Sigmoid colon (tissue), 7 donors: ENCODE data around the gene IL17REL. TPM values are rescaled to one million over a fixed set of nuclear protein-coding genes. Genes with fewer than 3 reads are reported as not detected.

Experiments used
- DNase-seq: peaks from one replicate; pipeline ENCODE4 v3.0.0-alpha.2; 2019
- H3K27ac ChIP-seq, 4 donors: fragments of 200-600 bp; sonication (generic); one replicate each; pipeline ENCODE4 v1.5.1; 2016 to 2019; ENCODE audit warnings: mild to moderate bottlenecking in 1 of 4
- H3K27me3 ChIP-seq, 3 donors: fragments of 200-600 bp; sonication (generic); one replicate each; pipeline ENCODE4 v1.5.1; 2019; ENCODE audit warnings: mild to moderate bottlenecking in 1 of 3
- H3K36me3 ChIP-seq, 4 donors: fragments of 200-600 bp; sonication (generic); one replicate each; pipeline ENCODE4 v1.5.1; 2016 to 2019
- H3K4me1 ChIP-seq, 4 donors: fragments of 200-600 bp; sonication (generic); one replicate each; pipeline ENCODE4 v1.5.1; 2017 to 2019
- H3K4me3 ChIP-seq, 4 donors: fragments of 200-600 bp; sonication (generic); one replicate each; pipeline ENCODE4 v1.5.1; 2017 to 2019; ENCODE audit warnings: mild to moderate bottlenecking in 2 of 4, moderate library complexity in 1 of 4
- H3K9me3 ChIP-seq, 4 donors: fragments of 200-600 bp in 3 of 4; sonication (generic) in 3 of 4; one replicate each; pipeline versions ENCODE4 v1.5.1 to v1.6.1; 2013 to 2019
- EP300 ChIP-seq, 4 donors: sonication (generic); formaldehyde crosslinking; IDR thresholded peaks; one replicate each; pipeline ENCODE4 v1.6.1; 2017; ENCODE audit warnings: antibody characterized with exemption in 4 of 4
- POLR2A ChIP-seq, 2 donors: fragments of 450-650 bp; IDR thresholded peaks; one replicate each; pipeline ENCODE4 v1.6.1; 2016; ENCODE audit warnings: antibody characterized with exemption in 2 of 2, mild to moderate bottlenecking in 2 of 2, moderate library complexity in 2 of 2
- POLR2AphosphoS5 ChIP-seq, 4 donors: sonication (generic); formaldehyde crosslinking; IDR thresholded peaks; one replicate each; pipeline ENCODE4 v1.6.1; 2017; ENCODE audit warnings: antibody characterized with exemption in 4 of 4
- WGBS, 2 donors: extraction: QIAGEN DNeasy Blood & Tissue Kit; methylation state at CpG; one replicate each; pipeline ENCODE4 v1.1.7; 2013; 5-methylcytosine and 5-hydroxymethylcytosine counted together
- intact Hi-C: fragments of 100-400 bp; cut with DNase I; formaldehyde crosslinking; loops from one replicate; pipeline ENCODE4 v1.15.1; 2023
- polyA plus RNA-seq, 3 donors: library from polyadenylated mRNA; stranded (reverse); fragments of 200-250 nt; gene quantifications; one replicate each; pipeline ENCODE4 v1.2.3, GENCODE V29; 2013
- total RNA-seq, 4 donors: library from RNA; depleted of rRNA; stranded (reverse); fragments of >200 nt; gene quantifications; one replicate each; pipeline ENCODE4 v1.1.0, GENCODE V29; 2016
- TF ChIP-seq, protein P1 (sequence below), 4 experiments: fragments of 450-650 bp in 3 of 4; fragments of 200-600 bp in 1 of 4; IDR thresholded peaks; one replicate each; pipeline ENCODE4 v1.5.1; 2016 to 2019; ENCODE audit warnings: antibody characterized with exemption in 4 of 4, mild to moderate bottlenecking in 3 of 4, moderate library complexity in 2 of 4
- donor health status: healthy with polysubstance abuse.
- donor health status: Bipolar disorder and iron deficiency.
- donor health status: healthy.

IL17REL gene
- total and polyA plus RNA-seq, 7 donors = 1.6 TPM; not detected in 6

GRCh38 chr22:49968831-49969661 is 43.5 kb downstream of the IL17REL start:
- intact Hi-C loops = loop anchor here (10.0 kb wide), 1 partner anchor 216 kb away; the partner anchor contains the start of gene TRABD

DNA sequence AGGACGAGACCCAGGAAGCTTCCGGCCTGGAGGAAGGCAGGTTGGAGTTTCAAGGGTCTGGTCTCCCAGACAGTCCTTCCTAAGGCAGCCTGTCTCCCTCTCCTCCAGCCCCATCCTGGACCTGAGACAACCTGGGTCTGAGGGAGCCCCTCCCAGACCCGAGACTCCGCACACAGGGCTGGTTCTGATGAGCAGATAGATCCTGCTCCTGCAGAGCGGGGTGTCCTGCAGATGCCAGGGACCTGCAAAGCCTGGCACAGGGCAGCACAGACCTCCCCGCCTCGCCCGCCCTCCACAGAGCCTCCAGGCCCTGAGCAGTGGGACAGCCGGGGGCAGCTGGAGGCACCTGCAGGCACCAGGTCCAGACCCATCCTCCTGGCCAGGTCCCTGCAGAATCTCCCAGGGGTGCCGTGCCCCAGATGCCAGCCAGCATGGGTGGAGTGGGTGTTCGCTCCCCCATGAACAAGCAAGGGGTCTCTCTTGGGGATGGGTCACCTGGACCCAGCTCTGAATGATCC is 44.2 kb downstream of the IL17REL start:
- H3K27me3 ChIP-seq = no peaks in the 10 kb centered on the region
- peak overlapping the region; percentile 82 to 96 (median 90) for H3K27ac ChIP-seq
- intact Hi-C loops = loop anchor here (10.0 kb wide), 1 partner anchor 216 kb away; the partner anchor contains the start of gene TRABD
- H3K4me3 ChIP-seq = no peak overlapping the region
- TF ChIP-seq EP300 (IDR thresholded peaks at IDR 0.05) (no peak), POLR2A (IDR thresholded peaks at IDR 0.05) (no peak), POLR2AphosphoS5 (IDR thresholded peaks at IDR 0.05) (no peak)
- TF ChIP-seq, protein P1, sequence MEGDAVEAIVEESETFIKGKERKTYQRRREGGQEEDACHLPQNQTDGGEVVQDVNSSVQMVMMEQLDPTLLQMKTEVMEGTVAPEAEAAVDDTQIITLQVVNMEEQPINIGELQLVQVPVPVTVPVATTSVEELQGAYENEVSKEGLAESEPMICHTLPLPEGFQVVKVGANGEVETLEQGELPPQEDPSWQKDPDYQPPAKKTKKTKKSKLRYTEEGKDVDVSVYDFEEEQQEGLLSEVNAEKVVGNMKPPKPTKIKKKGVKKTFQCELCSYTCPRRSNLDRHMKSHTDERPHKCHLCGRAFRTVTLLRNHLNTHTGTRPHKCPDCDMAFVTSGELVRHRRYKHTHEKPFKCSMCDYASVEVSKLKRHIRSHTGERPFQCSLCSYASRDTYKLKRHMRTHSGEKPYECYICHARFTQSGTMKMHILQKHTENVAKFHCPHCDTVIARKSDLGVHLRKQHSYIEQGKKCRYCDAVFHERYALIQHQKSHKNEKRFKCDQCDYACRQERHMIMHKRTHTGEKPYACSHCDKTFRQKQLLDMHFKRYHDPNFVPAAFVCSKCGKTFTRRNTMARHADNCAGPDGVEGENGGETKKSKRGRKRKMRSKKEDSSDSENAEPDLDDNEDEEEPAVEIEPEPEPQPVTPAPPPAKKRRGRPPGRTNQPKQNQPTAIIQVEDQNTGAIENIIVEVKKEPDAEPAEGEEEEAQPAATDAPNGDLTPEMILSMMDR (IDR thresholded peaks at IDR 0.05) = no peak
- peaks cover 2 to 68% (median 65%) of the 10 kb centered on the region in 4 donors for H3K4me1 ChIP-seq
- H3K9me3 ChIP-seq = no peaks in the 10 kb centered on the region
- DNase-seq = no peak
- 90 to 94% methylated on average over 11 of the region's 11 CpGs for WGBS, 2 donors
- peaks cover 3 to 16% (median 8%) of the 10 kb centered on the region in 4 donors for H3K36me3 ChIP-seq

More at GRCh38 chr22:49968831-49969661, 43.5 kb downstream of the IL17REL start:
- Histone ChIP-seq H3K27me3 (no peaks in the 10 kb centered on the region), H3K9me3 (no peaks in the 10 kb centered on the region), H3K4me3 (no peak overlapping the region), H3K36me3 (peaks cover 0 to 9% (median 3%) of the 10 kb centered on the region in 4 donors), H3K27ac (peak overlapping the region; percentile 76 to 95 (median 86)), H3K4me1 (peaks cover 2 to 61% (median 58%) of the 10 kb centered on the region in 4 donors)
- TF ChIP-seq POLR2A (IDR thresholded peaks at IDR 0.05) (no peak), EP300 (IDR thresholded peaks at IDR 0.05) (no peak), POLR2AphosphoS5 (IDR thresholded peaks at IDR 0.05) (no peak)
- TF ChIP-seq, protein P1 (IDR thresholded peaks at IDR 0.05) = no peak
- DNase-seq = peak; percentile 71
- 94 to 97% methylated on average over 16 of the region's 16 CpGs for WGBS, 2 donors

GRCh38 chr22:49967706-49968208 is 44.8 kb downstream of the IL17REL start:
- peaks cover 2 to 74% (median 71%) of the 10 kb centered on the region in 4 donors for H3K4me1 ChIP-seq
- H3K36me3 ChIP-seq = peaks cover 9 to 22% (median 14%) of the 10 kb centered on the region in 4 donors
- peak; percentile 83 for DNase-seq
- peak overlapping the region in 2 of 4 donors; percentile 19 to 22 for H3K4me3 ChIP-seq
- TF ChIP-seq POLR2AphosphoS5 (IDR thresholded peaks at IDR 0.05) (peak in 2 of 4 donors; percentile 22 to 30), POLR2A (IDR thresholded peaks at IDR 0.05) (no peak), EP300 (IDR thresholded peaks at IDR 0.05) (no peak)
- TF ChIP-seq, protein P1 (IDR thresholded peaks at IDR 0.05) = no peak
- H3K9me3 ChIP-seq = no peaks in the 10 kb centered on the region
- WGBS, 2 donors = 63 to 64% methylated on average over 18 of the region's 18 CpGs
- H3K27ac ChIP-seq = peak overlapping the region; percentile 82 to 96 (median 90)
- H3K27me3 ChIP-seq = no peaks in the 10 kb centered on the region
- intact Hi-C loops = loop anchor here (10.0 kb wide), 1 partner anchor 217 kb away; the partner anchor contains the start of gene TRABD

- TF ChIP-seq POLR2AphosphoS5 (IDR thresholded peaks at IDR 0.05) (peak in 3 of 4 donors; percentile 27 to 48 (median 40)), EP300 (IDR thresholded peaks at IDR 0.05) (no peak), POLR2A (IDR thresholded peaks at IDR 0.05) (no peak)
- TF ChIP-seq, protein P1 (IDR thresholded peaks at IDR 0.05) = no peak
- Histone ChIP-seq H3K4me1 (peaks cover 2 to 75% (median 71%) of the 10 kb centered on the region in 4 donors), H3K4me3 (peak overlapping the region in 3 of 4 donors; percentile 3 to 22 (median 19)), H3K27me3 (no peaks in the 10 kb centered on the region), H3K9me3 (no peaks in the 10 kb centered on the region), H3K36me3 (peaks cover 11 to 24% (median 16%) of the 10 kb centered on the region in 4 donors), H3K27ac (peak overlapping the region; percentile 82 to 96 (median 90))
- DNase-seq = peak; percentile 83
- 48 to 65% methylated on average over 36 of the region's 36 CpGs for WGBS, 2 donors
- intact Hi-C loops = loop anchor here (10.0 kb wide), 1 partner anchor 218 kb away; the partner anchor contains the start of gene TRABD
Measured at GRCh38 chr22:49966774-49967705, 45.5 kb downstream of the IL17REL start.
